Stimulated activated CD4-positive, alpha-beta T cell treated with anti-CD3 and anti-CD28 coated beads, Interleukin-12 subunit alpha, Interleukin-12 subunit beta, amount 100 ng/mL, for 48 hours (primary cell): ENCODE measurements around the gene RGPD3.

Experiments
- DNase-seq, 3 donors: peaks; one replicate each; pipeline ENCODE4 v3.0.0-alpha.2; 2020; ENCODE audit warnings: low read depth in 2 of 3, low spot score in 1 of 3

The RGPD3 gene

GRCh38 chr2:106343274-106343673, 124.9 kb downstream of the RGPD3 start:
- DNase-seq: no peak

- DNase-seq: no peak
These were observed 125.4 kb downstream of the RGPD3 start for GRCh38 chr2:106342831-106343251.

- no peak for DNase-seq
These were observed 126.5 kb downstream of the RGPD3 start for GRCh38 chr2:106341666-106342065.
